Mucosa of descending colon (tissue), 3 donors: ENCODE data around the gene EOLA2. TPM values are rescaled to one million over a fixed set of nuclear protein-coding genes. Genes with fewer than 3 reads are reported as not detected.
"Not testable (repeated sequence)": the region's sequence is repeated elsewhere in the genome, so short reads cannot be mapped to it uniquely, and the experiment has no call there.

Experiments used
- ATAC-seq: fragments of 200-7000 bp; cut with Tn5 transposase; one replicate; pipeline ENCODE4 v1.9.1; 2020; ENCODE audit warnings: mild to moderate bottlenecking, moderate library complexity
- DNase-seq, 3 donors: peaks; one replicate each; pipeline ENCODE4 v3.0.0-alpha.2; 2020
- H3K36me3 ChIP-seq: fragments of 200-600 bp; one replicate; pipeline ENCODE4 v1.8.0; 2021; ENCODE audit warnings: low read depth, mild to moderate bottlenecking
- H3K4me1 ChIP-seq: fragments of 200-600 bp; one replicate; pipeline ENCODE4 v1.8.0; 2021; ENCODE audit warnings: low read depth, mild to moderate bottlenecking
- H3K4me3 ChIP-seq: fragments of 200-600 bp; one replicate; pipeline ENCODE4 v1.8.0; 2021; ENCODE audit warnings: mild to moderate bottlenecking
- H3K9me3 ChIP-seq: fragments of 200-600 bp; one replicate; pipeline ENCODE4 v1.8.0; 2021; ENCODE audit warnings: mild to moderate bottlenecking
- intact Hi-C, 2 donors: fragments of 100-400 bp; cut with DNase I in 1 of 2; cut with micrococcal nuclease in 1 of 2; formaldehyde crosslinking; loops; one replicate each; pipeline versions ENCODE4 v1.11.0 to v1.11.1; 2022; cut with DNase I, micrococcal nuclease
- total RNA-seq, 3 donors: library from RNA; stranded (reverse); fragmentation: NEBNext Ultra II Directional in 2 of 3; extraction: Animal tissue kit (Norgen Biotek cat#: 25700) in 2 of 3; gene quantifications; one replicate each; pipeline versions ENCODE4 v1.2.1 to v1.2.4, GENCODE V29; 2021 to 2023
- TF ChIP-seq, protein P1 (sequence below): fragments of 200-600 bp; IDR thresholded peaks from one replicate; pipeline ENCODE4 v1.8.0; 2022; ENCODE audit warnings: antibody characterized with exemption, mild to moderate bottlenecking
- donor health status: DM: no; HTN: no; CAD: no; lungs with moderate emphysema.
- donor health status: DM: no; HTN: no; CAD: no.
- donor health status: DM: no; HTN: yes; CAD: no.

EOLA2 gene
- total RNA-seq, 3 donors from 2014 or later, result 30.9 to 34.9 (median 34.1) TPM

DNA sequence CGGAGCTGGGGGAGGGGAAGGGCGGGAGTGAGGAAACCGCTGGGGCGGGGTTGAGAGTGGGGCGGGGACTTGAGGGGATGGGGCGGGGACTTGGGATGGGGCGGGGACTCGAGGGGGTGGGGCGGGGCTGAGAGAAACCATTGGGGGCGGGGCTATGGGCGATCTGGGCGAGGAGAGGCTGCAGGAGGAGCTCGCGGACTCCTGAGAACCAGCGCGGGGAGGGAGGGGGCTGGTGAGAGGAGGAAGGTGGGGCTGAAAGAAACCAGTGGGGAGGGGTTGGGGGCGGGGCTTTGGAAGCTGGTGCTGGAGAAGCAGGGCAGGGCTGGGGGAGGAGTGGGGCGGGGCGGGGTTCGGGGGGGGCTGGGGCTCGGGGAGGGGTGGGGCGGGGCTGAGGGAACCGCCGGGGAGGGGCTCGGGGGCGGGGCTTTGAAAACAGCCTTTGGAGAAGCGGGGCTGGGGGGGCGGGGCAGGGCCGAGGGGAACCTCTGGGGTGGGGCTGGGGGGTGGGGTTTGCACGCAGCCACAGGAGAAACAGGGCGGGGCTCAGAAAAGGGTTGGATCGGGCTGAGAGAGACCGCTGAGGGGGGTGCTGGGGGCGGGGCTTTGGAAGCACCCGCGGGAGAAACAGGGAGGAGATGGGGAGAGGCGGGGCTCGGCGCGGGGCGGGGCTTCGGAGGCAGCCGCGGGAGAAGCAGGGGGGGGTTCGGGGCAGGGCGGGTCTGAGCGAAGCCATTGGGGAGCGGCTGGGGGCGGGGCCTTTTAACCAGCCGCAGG, 777 bp upstream of the EOLA2 start:
- Histone ChIP-seq H3K4me1 (no peaks in the 10 kb centered on the region), H3K9me3 (no peaks in the 10 kb centered on the region), H3K4me3 (no peak overlapping the region), H3K36me3 (no peaks in the 10 kb centered on the region)
- DNase-seq (peak; percentile 94 to 97 (median 95)), ATAC-seq (peak; percentile 58)
- intact Hi-C loops, result no loop called here
- TF ChIP-seq, protein P1, sequence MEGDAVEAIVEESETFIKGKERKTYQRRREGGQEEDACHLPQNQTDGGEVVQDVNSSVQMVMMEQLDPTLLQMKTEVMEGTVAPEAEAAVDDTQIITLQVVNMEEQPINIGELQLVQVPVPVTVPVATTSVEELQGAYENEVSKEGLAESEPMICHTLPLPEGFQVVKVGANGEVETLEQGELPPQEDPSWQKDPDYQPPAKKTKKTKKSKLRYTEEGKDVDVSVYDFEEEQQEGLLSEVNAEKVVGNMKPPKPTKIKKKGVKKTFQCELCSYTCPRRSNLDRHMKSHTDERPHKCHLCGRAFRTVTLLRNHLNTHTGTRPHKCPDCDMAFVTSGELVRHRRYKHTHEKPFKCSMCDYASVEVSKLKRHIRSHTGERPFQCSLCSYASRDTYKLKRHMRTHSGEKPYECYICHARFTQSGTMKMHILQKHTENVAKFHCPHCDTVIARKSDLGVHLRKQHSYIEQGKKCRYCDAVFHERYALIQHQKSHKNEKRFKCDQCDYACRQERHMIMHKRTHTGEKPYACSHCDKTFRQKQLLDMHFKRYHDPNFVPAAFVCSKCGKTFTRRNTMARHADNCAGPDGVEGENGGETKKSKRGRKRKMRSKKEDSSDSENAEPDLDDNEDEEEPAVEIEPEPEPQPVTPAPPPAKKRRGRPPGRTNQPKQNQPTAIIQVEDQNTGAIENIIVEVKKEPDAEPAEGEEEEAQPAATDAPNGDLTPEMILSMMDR, result no peak

DNA sequence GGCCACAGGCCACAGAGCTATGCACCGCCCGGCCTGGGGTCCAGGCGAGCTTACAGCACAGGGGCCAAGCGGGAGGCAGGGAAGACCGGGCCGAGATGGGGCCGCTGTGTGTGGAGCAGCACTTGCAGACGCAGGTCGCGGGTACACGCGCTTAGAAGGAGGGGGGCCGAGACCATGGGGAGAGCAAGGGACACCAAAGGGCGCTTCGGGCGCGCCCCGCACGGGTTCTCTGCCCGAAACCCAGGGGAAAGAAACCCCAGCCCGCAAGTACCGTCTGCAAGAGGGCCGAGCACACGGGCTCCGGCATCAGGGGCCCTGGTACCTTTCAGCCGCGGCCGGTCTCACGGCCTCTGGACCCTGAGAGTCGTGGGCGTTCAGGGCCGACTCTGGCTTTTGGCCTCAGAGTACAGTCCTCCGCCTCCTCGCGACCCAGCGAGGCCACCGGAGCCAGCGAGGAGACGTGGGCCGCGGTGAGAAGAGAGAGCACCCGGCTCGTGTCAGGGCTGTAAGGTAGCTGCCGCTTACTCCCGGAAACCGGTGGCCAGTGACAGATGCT, 342 bp downstream of the EOLA2 start:
- Histone ChIP-seq H3K4me1 (no peaks in the 10 kb centered on the region), H3K4me3 (peak overlapping the region; percentile 46), H3K9me3 (no peaks in the 10 kb centered on the region), H3K36me3 (no peaks in the 10 kb centered on the region)
- ATAC-seq (no peak), DNase-seq (peak in 1 of 3 donors; percentile 75)
- intact Hi-C loops, result no loop called here
- TF ChIP-seq, protein P1, result no peak

DNA sequence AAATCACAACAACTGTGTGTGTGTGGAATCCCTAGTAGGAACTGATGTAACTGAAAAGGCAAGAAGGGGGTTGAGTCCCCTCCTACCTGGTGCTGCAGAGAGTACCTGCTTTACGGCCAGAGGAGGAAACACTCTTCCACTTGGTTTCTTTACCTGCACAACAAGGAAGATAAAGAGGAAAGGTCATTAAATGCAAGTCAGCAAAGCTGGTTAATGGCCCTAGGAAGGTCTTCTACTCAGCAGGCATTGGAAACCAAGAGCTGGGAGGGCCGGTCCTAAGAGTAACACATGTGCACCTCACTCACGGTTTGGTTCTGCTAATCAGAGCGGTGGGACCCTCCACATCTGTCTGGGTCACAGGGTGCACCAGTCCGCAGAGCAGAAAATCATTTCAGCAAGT, 963 bp downstream of the EOLA2 start:
- DNase-seq, H3K4me1 ChIP-seq, H3K9me3 ChIP-seq, intact Hi-C loops, ATAC-seq, H3K36me3 ChIP-seq, H3K4me3 ChIP-seq: not testable (repeated sequence)

DNA sequence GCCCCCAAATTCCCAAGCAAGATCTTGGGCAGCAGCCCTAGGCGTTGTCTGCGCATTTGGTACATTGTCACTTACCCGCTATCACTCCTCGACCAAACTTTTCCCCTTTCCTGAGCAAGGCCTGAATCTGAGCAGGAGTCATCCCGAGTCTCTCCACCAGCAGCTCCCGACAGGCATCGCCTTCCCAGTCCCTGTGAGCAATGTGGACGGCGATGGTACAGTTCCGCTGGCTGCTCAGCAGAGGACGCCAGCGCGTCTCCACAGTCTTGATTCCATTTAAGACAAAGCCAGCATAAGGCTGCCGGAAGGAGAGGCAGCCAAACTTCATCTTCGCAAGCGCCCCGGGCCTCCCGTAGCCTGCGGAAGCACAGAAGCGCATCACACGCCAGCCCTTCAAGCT, 4.7 kb downstream of the EOLA2 start:
- H3K4me3 ChIP-seq, DNase-seq, H3K4me1 ChIP-seq, ATAC-seq, intact Hi-C loops, H3K36me3 ChIP-seq, H3K9me3 ChIP-seq: not testable (repeated sequence)

DNA sequence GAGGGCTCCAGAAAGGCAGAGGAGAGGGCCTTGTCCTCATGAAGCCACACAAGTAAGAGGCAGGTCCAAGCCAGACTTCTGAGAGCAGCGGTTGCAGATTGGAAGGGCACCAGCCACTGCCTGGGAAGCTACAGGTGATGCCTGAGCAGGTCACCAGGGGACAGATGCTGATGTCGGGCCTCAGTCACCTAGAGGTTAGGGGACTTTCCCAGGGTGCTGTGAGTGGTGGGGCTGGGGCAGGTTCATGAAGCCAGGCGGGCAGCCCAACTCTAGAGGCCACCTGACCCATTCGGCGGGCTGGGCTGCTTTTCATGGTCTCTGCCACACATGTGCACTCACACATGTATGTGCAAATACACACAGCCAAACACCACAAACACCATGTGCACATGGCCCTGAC, 5.3 kb downstream of the EOLA2 start:
- ATAC-seq, intact Hi-C loops, H3K4me3 ChIP-seq, H3K36me3 ChIP-seq, H3K4me1 ChIP-seq, DNase-seq, H3K9me3 ChIP-seq: not testable (repeated sequence)

DNA sequence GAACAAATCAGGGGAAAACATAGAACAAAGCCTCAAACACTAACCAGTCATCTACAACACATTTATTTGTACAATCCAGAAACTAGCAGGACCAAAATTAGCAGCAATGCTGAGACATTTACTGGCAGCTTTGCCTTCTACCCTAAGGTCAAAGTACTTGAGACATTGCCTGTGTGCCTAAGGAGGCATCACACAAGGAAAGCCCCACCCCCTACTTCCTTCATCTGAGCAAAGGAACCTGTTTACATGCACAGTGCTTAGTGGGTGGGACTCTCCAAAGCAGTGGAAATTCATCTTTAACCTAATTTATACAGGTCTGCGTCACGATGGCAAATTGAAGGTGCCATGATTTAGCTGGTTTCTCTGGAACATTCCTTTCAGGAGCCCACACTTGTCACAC, 6.1 kb downstream of the EOLA2 start:
- H3K4me1 ChIP-seq, H3K36me3 ChIP-seq, intact Hi-C loops, H3K4me3 ChIP-seq, DNase-seq, H3K9me3 ChIP-seq: not testable (repeated sequence)
- peak; percentile 79 for ATAC-seq

DNA sequence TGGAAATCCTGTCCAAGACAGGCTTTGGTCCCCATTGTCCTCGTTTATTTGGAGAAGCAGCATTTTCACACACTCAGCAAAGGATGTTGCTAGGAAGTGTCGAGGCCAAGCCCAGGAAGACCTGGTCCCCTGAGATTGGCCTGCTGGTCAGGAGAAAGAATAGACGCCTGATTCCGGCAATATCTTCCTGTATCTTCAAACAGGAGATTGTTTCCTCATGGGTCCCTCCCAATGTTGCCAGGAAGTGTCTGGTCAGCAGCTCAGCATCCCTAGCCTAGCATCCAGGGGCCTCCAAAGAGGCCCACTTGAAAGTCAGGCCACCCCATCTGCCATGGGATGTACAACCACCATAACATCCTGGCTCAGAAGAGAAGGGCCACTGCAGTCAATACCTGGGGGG, 6.9 kb downstream of the EOLA2 start:
- ATAC-seq, intact Hi-C loops, H3K9me3 ChIP-seq: not testable (repeated sequence)

DNA sequence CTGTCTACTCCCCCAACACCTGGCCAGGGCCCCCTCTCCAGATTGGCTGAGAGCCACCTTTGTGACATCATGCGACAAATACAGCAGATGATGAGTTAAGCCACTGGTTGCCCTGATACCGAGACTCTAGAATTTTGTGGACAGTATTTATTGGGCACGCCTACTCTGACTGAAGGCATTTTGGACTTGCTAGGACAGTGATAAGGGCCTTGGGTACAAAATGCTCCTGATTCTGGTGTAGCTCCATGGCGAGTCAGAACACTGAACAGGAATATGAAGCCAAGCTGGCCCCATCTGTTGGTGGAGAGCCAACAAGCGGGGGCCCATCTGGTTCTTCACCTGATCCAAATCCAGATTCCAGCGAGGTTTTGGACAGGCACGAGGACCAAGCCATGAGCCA, 8.9 kb downstream of the EOLA2 start, which contains the start of gene HSFX4:
HSFX4 (plus strand) TSS at position 174 of the 400 bp plus-strand sequence; CDS start at position 246, 72 bp downstream.
- H3K36me3 ChIP-seq, DNase-seq, H3K4me1 ChIP-seq, ATAC-seq, intact Hi-C loops, H3K4me3 ChIP-seq, H3K9me3 ChIP-seq: not testable (repeated sequence)

More for the DNA sequence above, 6.9 kb downstream of the EOLA2 start:
- DNase-seq, H3K4me1 ChIP-seq, H3K4me3 ChIP-seq, H3K36me3 ChIP-seq: not testable (repeated sequence)

DNA sequence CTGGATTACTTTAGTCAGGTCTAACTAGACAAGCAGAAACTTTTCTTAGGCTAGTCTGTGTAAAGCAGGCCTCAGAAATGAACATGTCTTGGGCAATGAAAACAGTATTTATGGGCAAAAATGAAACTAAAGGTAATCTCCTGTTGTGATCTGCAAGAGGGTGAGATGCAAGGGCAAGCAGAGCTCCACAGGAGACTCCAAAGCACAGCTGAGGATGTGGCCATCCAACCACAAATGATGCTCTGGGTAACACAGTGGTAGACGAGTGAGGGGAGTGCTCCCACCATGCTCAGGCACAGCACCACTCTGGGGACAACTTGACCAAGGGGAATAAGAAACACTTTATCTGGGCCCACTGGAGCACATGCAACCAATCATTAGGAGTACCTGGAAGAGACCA, 9.7 kb downstream of the EOLA2 start:
- H3K36me3 ChIP-seq, H3K4me1 ChIP-seq, ATAC-seq, H3K4me3 ChIP-seq, H3K9me3 ChIP-seq, intact Hi-C loops, DNase-seq: not testable (repeated sequence)

DNA sequence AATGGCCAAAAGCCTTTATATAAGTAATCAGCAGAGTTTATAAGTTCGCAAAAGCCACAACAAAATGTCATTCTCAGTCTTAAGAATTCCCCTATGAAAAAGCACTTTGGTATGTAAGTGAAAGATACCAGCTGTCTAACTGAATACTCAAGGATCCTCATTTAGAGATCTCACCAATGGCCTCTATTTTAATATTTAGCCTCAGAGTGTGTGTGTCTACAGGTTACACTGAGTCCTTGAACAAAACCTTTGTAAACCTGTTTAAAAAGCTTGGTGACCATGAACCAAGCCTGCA, 10.4 kb downstream of the EOLA2 start:
- H3K9me3 ChIP-seq, DNase-seq, H3K4me3 ChIP-seq, H3K36me3 ChIP-seq, intact Hi-C loops, ATAC-seq, H3K4me1 ChIP-seq: not testable (repeated sequence)

DNA sequence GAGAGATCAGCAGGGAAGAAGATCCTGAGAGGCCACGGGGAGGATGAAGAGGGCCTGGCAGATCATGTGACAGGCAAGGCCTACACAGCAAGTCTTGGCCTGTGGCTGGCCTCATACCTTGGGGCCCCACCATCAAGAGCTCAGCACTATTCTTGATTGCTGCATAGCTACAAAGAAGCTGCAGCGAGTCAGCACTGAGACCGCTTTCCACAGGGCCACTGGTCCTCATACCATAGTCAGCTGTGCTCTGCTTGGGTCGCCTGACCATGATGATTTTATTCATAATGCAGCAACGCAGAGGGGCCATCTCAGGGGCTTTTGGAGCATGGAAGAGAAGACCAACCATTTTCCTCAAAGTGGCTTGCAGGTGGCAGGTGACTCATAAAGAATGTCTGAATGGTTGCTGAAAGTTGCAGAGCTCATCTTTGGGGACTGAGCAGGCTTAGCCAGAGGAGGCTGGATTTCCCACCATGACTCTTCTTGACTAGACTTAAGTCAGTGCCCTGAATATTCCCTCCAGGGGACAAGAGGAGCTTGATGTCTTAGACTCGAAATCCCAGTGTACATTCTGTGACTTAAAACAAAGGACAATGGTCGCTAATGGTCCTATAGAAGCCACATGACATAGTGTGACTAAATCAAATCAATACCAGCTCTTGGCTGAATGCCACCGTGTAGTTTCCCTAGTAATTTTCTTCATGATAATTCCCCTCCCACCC, 10.9 kb downstream of the EOLA2 start:
- ATAC-seq, intact Hi-C loops: not testable (repeated sequence)

DNA sequence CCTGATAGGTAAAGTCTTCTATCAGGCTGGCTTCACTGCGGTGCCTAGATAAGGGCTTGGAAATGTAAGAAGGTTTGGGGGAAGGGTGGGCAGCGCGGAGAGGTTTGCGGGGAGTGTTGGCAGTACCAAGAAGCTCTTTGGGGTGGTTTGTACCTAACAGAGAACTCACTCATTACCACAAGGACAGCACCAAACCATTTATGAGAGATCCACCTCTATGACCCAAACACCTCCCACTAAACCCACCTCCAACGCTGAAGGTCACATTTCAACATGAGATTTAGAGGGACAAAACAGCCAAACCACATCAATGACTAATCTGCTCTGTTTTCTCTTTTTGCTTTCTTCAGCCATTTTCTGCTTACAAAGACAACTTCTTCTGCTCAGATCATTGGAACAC, 13.9 kb downstream of the EOLA2 start:
- H3K4me1 ChIP-seq, H3K36me3 ChIP-seq, intact Hi-C loops, H3K9me3 ChIP-seq, ATAC-seq, DNase-seq, H3K4me3 ChIP-seq: not testable (repeated sequence)

More for the DNA sequence above, 10.9 kb downstream of the EOLA2 start:
- DNase-seq, H3K9me3 ChIP-seq, H3K36me3 ChIP-seq, H3K4me3 ChIP-seq, H3K4me1 ChIP-seq: not testable (repeated sequence)
